AG08395 (cell line): ENCODE results near the gene LENG9.
"Not testable (repeated sequence)": the region's sequence is repeated elsewhere in the genome, so short reads cannot be mapped to it uniquely, and the experiment has no call there.

Experiments used
- DNase-seq: peaks from one replicate; pipeline ENCODE4 v3.0.0; 2012; ENCODE audit warnings: mixed read lengths, low spot score

Gene LENG9

DNA sequence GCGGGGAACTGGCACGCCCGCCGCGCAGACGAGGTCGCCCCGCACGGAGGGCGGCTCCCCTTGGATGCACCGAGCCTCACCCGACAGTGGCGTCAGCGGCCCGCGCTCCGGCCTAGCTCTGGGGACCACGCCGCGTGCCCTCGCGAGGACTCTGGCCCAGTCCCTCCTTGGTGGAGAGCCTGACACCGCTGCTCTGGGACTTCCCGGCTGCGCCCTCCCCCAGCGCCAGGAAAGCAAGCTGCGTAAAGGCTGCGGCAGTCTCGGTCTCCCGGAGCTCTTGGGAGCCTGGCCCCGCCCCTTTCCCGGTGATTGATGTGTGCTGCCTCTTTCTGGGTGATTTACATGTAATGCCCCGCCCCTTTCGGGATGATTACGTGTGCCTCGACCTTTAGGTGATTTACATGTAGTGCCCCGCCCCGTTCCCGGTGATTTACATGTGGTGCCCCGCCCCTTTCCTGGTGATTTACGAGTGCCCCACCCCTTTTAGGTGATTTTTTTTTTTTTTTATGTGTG lies at the start of gene LENG9:
Gene LENG9, minus strand, starts transcription at position 248 of the 513 bp plus-strand sequence. CDS start 252 bp downstream, outside the sequence.
- peak; percentile 88 for DNase-seq

DNA sequence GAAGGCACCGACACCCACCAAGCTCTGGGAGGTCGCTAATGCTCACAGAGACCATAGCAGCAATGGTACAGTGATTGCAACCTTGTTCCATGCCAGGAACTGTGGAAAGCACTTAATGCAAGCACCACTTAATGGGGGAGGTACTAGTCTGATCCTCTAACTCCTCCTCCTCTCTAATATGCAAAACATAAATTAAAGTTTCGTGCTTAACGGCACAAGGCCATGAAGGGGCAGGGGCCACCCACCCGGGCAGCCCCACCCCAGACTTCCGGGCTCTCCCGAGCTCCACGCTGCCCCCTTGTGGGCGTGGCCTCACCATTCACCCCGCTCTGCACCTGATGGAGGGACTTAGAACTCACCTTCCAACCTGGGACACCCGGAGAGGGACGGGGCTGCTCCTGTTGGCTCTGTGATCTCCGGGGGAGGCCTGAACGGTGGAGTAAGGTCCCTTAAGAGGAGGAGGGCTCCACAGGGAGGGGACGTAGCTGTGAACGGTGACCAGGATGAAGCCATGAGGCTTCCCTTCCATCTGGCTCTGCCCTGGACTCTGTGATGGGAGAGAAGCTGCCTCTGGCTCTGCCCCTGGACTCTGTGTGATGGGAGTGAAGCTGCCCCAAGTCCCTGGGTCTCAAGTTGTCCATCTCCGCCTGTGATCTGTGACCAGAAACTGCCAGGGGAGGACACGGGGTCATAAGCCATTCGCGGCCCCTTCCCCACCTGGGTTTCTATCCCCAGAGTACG lies 45.8 kb upstream of the LENG9 start:
- not testable (repeated sequence) for DNase-seq

GRCh38 chr19:54508487-54508886 lies 44.9 kb upstream of the LENG9 start:
- not testable (repeated sequence) for DNase-seq

DNA sequence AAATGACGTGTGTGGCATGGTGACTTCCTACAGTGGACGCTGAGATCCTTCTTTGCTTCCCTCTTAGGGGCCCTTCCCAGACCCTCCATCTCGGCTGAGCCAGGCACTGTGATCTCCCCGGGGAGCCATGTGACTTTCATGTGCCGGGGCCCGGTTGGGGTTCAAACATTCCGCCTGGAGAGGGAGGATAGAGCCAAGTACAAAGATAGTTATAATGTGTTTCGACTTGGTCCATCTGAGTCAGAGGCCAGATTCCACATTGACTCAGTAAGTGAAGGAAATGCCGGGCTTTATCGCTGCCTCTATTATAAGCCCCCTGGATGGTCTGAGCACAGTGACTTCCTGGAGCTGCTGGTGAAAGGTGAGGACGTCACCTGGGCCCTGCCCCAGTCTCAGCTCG lies 44.2 kb upstream of the LENG9 start:
- no peak for DNase-seq

GRCh38 chr19:54507038-54507717 lies 43.6 kb upstream of the LENG9 start:
- not testable (repeated sequence) for DNase-seq

DNA sequence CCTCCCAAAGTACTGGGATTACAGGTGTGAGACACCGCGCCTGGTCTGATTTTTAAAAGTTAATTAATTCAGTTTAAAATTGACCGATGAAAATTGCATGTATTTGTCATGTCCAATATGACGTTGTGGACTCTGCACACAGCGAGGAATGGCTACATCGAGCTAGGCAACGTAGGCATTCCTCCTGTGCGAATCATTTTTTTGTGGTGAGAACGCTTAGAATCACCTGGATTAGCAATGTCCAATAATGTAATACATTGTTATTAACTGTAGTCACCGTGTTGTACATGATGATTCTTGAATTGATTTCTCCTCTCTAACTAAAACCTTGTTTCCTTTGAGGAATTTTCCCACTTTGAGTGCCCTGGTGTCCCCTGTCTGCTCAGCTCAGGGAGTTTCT lies 42.5 kb upstream of the LENG9 start:
- no peak for DNase-seq

- not testable (repeated sequence) for DNase-seq
Measured at GRCh38 chr19:54505542-54505941, 42.0 kb upstream of the LENG9 start.

GRCh38 chr19:54502518-54503048 lies 39.0 kb upstream of the LENG9 start, which contains the start of gene LAIR2:
Gene LAIR2 (plus strand): TSS chr19:54502831. CDS start chr19:54502919, 88 bp downstream.
- no peak for DNase-seq

DNA sequence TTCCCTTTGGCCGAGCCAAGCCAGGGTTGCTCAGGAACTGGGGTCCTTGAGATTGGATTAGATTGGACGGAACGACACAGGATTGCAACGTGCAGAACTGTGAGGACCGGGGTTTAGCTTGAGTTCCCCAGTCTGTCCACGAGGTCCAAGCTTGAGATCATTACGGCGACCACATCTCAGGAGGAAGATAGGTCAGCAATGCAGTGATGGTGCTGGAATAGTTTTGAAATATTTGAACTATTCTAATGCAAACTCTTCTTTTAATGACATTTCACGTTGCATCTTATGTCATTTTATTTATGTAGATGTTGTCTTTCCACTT lies 34.8 kb upstream of the LENG9 start:
- DNase-seq, result not testable (repeated sequence)

DNA sequence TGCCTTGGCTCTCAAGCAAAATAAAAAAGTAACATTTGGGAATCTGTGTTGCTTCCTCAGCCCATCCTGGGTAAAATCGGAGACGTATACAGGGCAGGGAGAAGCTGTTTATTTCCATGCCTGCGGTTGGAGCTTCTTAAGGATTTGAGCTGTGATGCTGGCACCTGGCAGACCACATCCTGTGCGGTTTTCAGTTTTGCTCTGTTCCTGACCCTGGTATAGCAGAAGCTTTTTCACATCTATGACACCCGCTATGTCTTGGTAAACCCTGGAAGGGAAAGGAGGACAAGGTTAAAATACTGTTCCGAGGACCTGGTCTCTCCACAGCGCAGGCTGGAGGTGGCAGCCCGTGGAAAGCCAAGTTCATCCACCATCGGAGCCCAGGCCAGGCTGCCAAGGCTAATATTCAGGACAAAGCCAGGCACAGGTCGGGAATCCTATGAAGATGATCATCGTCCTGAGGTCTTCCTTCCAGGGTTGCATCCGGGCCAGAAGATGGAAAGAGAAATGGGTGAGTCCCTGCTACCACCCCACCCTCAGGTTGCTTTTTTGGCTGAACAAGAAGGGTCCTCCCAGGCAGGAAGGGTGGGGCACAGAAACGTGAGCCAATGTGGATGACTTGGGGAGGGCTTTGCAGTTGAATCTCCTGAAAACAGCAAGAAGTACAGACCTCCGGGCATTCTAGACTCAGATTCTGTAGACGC lies 34.3 kb upstream of the LENG9 start:
- DNase-seq, result not testable (repeated sequence)

- DNase-seq, result not testable (repeated sequence)
Measured at GRCh38 chr19:54495284-54495683, 31.7 kb upstream of the LENG9 start.

GRCh38 chr19:54493967-54494585 lies 30.5 kb upstream of the LENG9 start:
- DNase-seq, result no peak

- DNase-seq, result not testable (repeated sequence)
Measured at GRCh38 chr19:54493056-54493455, 29.5 kb upstream of the LENG9 start.

DNA sequence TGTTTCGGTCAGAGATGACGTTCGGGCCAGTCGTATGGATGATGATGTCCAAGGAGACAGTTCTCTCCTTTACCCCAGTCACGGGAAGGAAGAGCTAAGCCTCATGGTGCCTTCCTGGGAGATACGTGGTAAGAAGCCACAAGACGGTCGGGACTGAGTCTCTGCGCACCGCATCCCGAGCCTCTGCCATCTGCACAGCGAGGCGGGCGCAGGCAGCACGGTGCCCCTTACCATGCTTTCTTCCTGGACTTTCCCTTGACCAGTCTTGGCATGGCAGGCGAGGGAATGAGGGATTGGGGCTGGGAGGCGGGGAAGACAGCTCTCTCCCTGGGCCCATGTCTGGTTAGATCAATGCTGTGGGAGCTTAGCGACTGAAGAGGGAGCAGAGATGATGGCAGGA lies 29.0 kb upstream of the LENG9 start:
- no peak for DNase-seq

DNA sequence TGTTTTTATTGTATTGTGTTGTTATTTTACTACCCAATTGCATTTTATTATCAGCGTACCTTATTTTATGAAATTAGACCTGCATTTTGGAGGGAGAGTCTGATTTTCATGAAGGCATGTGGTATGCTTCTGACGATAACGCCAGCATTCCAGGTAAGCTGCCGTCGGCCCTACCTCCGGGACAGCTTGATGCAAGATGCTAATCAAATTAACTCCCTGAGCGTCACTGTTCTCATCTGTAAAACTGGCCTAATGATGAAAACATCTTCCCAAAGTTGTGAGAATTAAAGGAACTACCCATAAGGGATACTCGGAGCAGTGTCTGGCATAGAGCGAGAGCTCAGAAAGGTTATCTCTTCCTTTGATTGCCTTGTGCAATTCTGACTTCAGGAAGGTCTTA lies 26.2 kb upstream of the LENG9 start:
- DNase-seq, result no peak

DNA sequence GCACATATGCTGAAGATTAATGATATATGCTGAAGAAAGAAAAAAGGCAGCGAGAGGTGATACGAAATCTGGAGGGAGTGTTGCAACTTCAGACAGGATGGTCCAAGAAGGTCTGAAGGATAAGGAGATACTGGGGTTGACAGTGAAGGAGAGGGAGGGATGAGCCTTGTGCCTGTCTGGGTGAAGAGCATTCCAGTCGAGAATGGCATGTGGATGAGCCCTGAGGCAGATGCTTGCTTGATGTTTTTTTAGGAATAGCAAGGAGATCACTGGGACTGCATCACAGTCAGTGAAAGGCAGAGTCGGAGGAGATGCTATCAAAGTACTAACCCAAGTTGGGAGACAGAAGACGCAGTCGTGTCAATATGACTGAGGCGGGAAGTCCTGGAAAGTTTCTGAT lies 25.8 kb upstream of the LENG9 start:
- no peak for DNase-seq

DNA sequence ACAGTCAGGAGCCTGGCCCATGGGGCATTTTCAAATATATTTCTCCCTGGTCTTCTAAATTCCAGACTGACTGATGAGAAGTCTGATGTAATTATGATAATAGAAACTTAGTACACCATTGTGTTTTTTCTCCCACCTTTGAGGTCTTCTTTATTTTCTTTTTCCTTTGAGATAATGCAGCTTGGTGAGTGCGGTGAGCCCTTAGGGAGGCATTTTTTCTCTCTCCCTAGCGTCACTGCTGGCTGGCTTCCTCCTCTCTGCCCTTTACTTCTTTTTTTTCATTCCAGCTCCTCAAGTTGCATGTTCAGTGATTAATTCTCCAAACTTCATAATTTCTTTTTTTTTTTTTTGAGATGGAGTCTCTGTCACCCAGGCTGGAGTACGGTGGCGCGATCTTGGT lies 22.3 kb upstream of the LENG9 start:
- DNase-seq, result no peak

DNA sequence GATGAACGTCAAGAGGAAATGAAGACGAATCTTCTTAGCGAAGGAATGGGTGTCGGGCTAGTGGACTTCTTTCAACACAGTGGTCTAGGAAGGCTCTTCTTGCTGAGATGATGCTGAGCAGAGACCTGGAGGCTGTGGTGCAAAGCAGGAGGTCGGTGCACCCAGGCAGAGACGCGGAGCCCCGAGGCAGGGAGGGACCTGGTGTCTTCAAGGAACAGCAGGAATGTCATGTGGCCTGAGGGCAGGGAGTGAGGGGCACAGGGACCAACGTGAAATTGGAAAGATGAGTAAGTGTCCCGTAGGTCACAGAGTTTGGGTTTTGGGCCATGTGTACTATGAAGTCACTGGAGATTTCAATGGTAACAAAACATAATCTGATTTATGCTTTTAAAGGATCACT lies 20.9 kb upstream of the LENG9 start:
- no peak for DNase-seq

- DNase-seq, result no peak
Measured at GRCh38 chr19:54482889-54483288, 19.3 kb upstream of the LENG9 start.

GRCh38 chr19:54481326-54481930 lies 17.9 kb upstream of the LENG9 start:
- peak; percentile 37 for DNase-seq

GRCh38 chr19:54480051-54480450 lies 16.5 kb upstream of the LENG9 start:
- DNase-seq, result no peak
